Measurements from ENCODE around the gene ALKBH2.

Gene ALKBH2

GRCh38 chr12:109115758-109116610 lies 22.7 kb upstream of the ALKBH2 start, which contains the start of gene ACACB:
Gene ACACB (plus strand): TSS chr12:109116587. CDS start chr12:109139406, 22,819 bp downstream.
- H3K9ac ChIP-seq: peak within 1 kb of the TSS; percentile 38
- H2AFZ ChIP-seq: peak within 1 kb of the TSS; percentile 19
- H3K4me3 ChIP-seq (ENCODE audit: low read depth, low read length): peak within 1 kb of the TSS; percentile 41
- TF ChIP-seq CTCF (IDR thresholded peaks at IDR 0.05): peak; percentile 6
- H3K36me3 ChIP-seq (ENCODE audit: control insufficient read depth, insufficient read depth, low read length): no peaks in the 10 kb centered on the region
- H3K79me2 ChIP-seq: peaks cover 20% of the 10 kb centered on the region
- H3K27me3 ChIP-seq (ENCODE audit: control insufficient read depth, insufficient read depth, low read length): no peaks in the 10 kb centered on the region
- peak within 1 kb of the TSS; percentile 92 for H3K27ac ChIP-seq
- peaks cover 64% of the 10 kb centered on the region for H3K4me1 ChIP-seq
- peak within 1 kb of the TSS; percentile 72 for H3K4me2 ChIP-seq (ENCODE audit: low read length)
- no peaks in the 10 kb centered on the region for H3K9me3 ChIP-seq (ENCODE audit: control insufficient read depth, low read length)

- Histone ChIP-seq H3K36me3 (ENCODE audit: control insufficient read depth, insufficient read depth, low read length) (no peaks in the 10 kb centered on the region), H3K4me2 (ENCODE audit: low read length) (peak overlapping the region; percentile 72), H3K9me3 (ENCODE audit: control insufficient read depth, low read length) (no peaks in the 10 kb centered on the region), H3K9ac (no peak overlapping the region), H2AFZ (no peak overlapping the region), H3K27me3 (ENCODE audit: control insufficient read depth, insufficient read depth, low read length) (no peaks in the 10 kb centered on the region), H3K79me2 (peaks cover 15% of the 10 kb centered on the region), H3K27ac (peak overlapping the region; percentile 92), H3K4me1 (peaks cover 64% of the 10 kb centered on the region), H3K4me3 (ENCODE audit: low read depth, low read length) (peak overlapping the region; percentile 41)
- TF ChIP-seq CTCF (IDR thresholded peaks at IDR 0.05): no peak
These were observed 22.1 kb upstream of the ALKBH2 start for GRCh38 chr12:109115404-109115757.

GRCh38 chr12:109114644-109115043 lies 21.4 kb upstream of the ALKBH2 start:
- Histone ChIP-seq H3K9ac (no peak overlapping the region), H3K79me2 (peaks cover 11% of the 10 kb centered on the region), H3K9me3 (ENCODE audit: control insufficient read depth, low read length) (no peaks in the 10 kb centered on the region), H3K4me1 (peaks cover 63% of the 10 kb centered on the region), H3K36me3 (ENCODE audit: control insufficient read depth, insufficient read depth, low read length) (no peaks in the 10 kb centered on the region), H3K27me3 (ENCODE audit: control insufficient read depth, insufficient read depth, low read length) (no peaks in the 10 kb centered on the region), H2AFZ (no peak overlapping the region), H3K4me2 (ENCODE audit: low read length) (peak overlapping the region; percentile 72), H3K27ac (peak overlapping the region; percentile 92), H3K4me3 (ENCODE audit: low read depth, low read length) (peak overlapping the region; percentile 41)
- no peak for TF ChIP-seq CTCF (IDR thresholded peaks at IDR 0.05)

- no peaks in the 10 kb centered on the region for H3K27me3 ChIP-seq (ENCODE audit: control insufficient read depth, insufficient read depth, low read length)
- H3K9me3 ChIP-seq (ENCODE audit: control insufficient read depth, low read length): no peaks in the 10 kb centered on the region
- H3K36me3 ChIP-seq (ENCODE audit: control insufficient read depth, insufficient read depth, low read length): no peaks in the 10 kb centered on the region
- peaks cover 11% of the 10 kb centered on the region for H3K79me2 ChIP-seq
- peaks cover 57% of the 10 kb centered on the region for H3K4me1 ChIP-seq
- peak overlapping the region; percentile 72 for H3K4me2 ChIP-seq (ENCODE audit: low read length)
- peak overlapping the region; percentile 92 for H3K27ac ChIP-seq
- no peak for TF ChIP-seq CTCF (IDR thresholded peaks at IDR 0.05)
- peak overlapping the region; percentile 40 for H3K4me3 ChIP-seq (ENCODE audit: low read depth, low read length)
- no peak overlapping the region for H3K9ac ChIP-seq
- no peak overlapping the region for H2AFZ ChIP-seq
These were observed 20.5 kb upstream of the ALKBH2 start for GRCh38 chr12:109113661-109114321.
